GM19452 (cell line): Measurements from ENCODE around the gene PPM1K.
A peak's percentile ranks its signal among the peaks of the same experiment; 100 is the strongest.

ENCODE experiments used
- ATAC-seq: cut with Tn5 transposase; IDR thresholded peaks from one replicate; pipeline ENCODE4 v1.9.1; 2021; ENCODE audit not compliant: unreplicated experiment

The PPM1K gene

DNA sequence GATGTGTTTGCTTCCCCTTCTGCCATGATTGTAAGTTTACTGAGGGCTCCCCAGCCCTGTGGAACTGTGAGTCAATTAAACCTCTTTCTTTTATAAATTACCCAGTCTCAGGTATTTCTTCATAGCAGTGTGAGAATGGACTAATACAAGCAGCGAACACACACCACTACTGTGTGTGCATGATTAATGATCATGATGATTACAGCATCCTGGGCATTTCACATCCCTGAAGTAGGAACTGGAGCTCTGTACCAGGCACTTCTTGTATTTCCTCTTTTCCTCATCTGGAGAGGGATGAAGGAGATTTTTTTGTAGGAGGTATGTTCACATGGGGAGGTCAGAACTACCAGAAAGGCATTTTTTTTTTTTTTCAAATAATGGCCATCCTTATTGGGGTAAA, 60.8 kb downstream of the PPM1K start:
- ATAC-seq: no peak

DNA sequence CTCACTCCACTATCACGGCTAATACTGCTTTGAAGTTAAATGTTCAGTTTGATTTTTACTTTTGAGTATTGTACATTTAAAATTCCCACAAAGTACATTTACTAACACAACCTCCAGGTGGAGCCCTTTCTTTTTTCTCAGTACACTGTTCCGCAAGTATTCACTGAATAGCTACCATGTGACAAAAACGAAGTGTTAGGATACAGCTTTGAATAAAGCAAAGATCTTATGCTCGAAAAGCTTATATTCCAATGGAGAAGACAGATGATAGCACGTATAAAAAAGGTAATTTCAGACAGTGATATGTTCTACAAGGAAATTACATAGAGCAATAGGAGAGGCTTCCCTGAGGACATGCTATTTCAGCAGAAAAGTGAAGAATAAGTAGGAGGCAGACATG, 65.3 kb downstream of the PPM1K start:
- ATAC-seq: peak; percentile 67

DNA sequence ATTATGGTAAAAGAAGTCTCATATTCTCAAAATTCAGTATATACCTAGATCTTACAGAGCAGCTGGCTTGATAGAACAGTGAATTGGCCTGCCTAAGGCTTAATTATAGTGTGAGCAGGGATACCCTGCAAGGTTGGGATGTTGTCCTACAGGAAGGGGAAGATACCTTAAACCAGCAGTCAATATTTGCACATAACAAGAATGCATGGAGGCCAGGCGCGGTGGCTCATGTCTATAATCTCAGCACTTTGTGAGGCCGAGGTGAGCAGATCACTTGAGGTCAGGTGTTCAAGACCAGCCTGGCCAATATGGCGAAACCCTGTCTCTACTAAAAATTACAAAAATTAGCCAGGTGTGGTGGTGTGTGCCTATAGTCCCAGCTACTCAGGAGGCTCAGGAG, 67.2 kb downstream of the PPM1K start:
- ATAC-seq: no peak

DNA sequence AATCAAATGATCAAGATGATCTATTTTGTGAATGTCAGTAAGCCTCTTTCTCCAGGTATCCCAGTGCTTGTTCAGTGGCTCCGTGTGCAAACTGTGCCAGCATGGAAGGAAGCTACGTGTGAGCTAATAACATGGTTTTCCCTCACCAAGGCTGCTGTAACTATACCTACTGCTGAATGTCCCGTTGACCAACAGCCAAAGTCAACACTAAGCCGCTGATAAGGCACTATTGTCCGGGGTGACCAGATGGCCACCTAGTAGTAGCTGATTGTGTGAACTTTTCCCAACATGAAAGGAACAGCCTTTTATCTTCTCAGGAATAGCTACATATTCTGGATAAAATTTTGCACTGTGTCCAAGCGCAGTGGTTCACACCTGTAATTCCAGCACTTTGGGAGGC, 68.0 kb downstream of the PPM1K start:
- ATAC-seq: no peak

DNA sequence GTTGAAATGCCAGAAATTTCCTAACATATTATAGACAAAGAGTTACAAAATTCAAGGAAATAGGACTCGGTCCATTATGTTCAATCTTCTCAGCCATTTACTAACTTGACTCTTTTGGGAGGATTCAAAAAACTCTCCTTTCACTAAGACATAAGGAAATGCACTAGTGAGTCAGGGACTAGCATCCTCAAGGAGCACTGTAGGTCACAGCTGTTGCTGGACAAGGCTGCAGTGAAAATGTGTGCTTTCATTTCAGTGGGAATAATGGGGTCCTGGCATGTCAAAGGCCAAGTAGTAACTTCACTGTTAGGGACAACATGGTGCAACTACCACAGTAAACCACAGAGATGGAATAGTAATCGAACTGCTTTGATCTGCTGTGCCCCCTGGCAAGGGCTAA, 69.0 kb downstream of the PPM1K start:
- no peak for ATAC-seq

DNA sequence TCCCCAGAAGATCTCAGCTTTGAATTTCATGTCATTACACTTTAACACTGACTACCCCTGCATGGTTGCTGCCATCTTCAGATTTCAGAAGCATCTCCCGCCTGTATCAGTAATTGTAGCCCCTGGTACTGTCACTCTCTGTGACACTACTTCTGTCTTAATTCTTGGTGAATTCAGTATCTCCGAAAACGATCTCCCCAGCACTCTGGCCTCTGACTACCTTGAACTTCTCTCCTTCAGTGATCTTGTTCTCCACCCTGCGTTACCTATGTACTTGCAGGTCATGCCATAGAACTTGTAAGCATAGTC, 72.2 kb downstream of the PPM1K start:
- ATAC-seq: no peak

DNA sequence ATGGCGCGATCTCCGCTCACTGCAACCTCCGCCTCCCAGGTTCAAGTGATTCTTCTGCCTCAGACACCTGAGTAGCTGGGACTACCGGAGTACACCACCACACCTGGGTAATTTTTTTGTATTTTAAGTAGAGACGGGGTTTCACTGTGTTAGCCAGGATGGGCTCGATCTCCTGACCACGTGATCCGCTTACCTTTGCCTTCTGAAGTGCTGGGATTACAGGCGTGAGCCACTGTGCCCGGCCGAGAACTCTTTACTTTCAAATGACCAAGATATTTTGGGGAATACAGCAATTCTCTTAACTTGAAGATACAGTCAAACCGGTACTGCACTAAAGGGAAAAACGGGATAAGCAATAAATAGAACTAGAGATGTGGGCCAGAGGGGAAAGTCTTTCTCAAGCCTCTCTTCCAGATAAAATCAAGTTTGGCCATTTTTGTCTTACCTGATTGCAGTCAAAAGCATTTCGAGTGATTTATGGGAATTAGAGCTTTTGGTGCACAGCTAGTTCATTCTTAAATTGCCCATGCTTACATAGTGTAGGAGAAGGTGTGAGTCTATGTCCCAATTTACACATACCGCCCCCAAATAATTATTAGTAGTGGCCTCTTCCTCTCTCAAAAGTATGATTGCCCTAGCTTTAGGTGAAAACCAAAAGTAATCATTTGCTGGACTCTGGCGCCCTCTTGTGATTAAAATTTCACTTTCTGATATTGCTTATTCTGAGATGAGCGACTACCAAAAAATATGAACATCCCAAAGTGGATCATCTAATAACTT, 72.7 kb downstream of the PPM1K start:
- no peak for ATAC-seq

DNA sequence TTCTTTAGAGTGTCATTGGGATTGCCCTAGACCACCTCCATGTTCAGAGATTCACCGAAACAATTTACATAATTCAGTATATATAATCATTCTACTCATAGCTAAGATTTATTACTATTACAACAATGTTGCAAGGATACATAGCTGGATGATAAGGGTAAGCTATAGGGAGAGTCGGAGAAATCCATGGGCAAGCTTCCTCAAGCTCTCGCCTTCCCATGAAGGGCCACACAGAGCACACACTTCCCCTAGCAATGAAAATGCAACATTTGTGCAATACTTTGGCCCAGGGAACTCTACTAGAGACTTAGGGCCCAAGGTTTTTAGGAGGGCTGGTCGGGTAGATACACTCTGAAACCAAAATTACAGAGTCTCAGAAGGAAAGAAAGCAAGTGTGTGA, 76.2 kb downstream of the PPM1K start:
- no peak for ATAC-seq
